Adrenal gland (tissue), 12 donors: ENCODE data around the gene UAP1. TPM values are rescaled to one million over a fixed set of nuclear protein-coding genes. Genes with fewer than 3 reads are reported as not detected.

ENCODE experiments used
- DNase-seq, 7 donors: peaks; one replicate each; pipeline ENCODE4 v3.0.0-alpha.2; 2019 to 2020
- H3K27ac ChIP-seq, 5 donors: fragments of 200-600 bp; sonication (generic) in 4 of 5; 1 replicate in 3 of 5; 2 replicates in 2 of 5; pipeline versions ENCODE4 v1.5.1 to v1.8.0; 2016 to 2020; ENCODE audit warnings: mild to moderate bottlenecking in 1 of 5
- H3K27me3 ChIP-seq: fragments of 200-600 bp; 2 replicates; pipeline ENCODE4 v1.8.0; 2021
- H3K36me3 ChIP-seq, 2 donors: fragments of 200-600 bp; replicated peaks in 1 of 2; 1 replicate in 1 of 2; 2 replicates in 1 of 2; pipeline versions ENCODE4 v1.5.1 to v1.8.0; 2018 to 2022
- H3K4me1 ChIP-seq, 2 donors: fragments of 200-600 bp; replicated peaks in 1 of 2; 1 replicate in 1 of 2; 2 replicates in 1 of 2; pipeline versions ENCODE4 v1.5.1 to v1.8.0; 2018 to 2021
- H3K4me3 ChIP-seq, 4 donors: fragments of 200-600 bp; sonication (generic) in 3 of 4; one replicate each; pipeline ENCODE4 v1.5.1; 2016 to 2018
- H3K9me3 ChIP-seq, 3 donors: fragments of 200-600 bp; sonication (generic) in 1 of 3; replicated peaks in 1 of 3; 1 replicate in 2 of 3; 2 replicates in 1 of 3; pipeline versions ENCODE4 v1.5.1 to v1.8.0; 2016 to 2021
- POLR2A ChIP-seq, 2 donors: fragments of 450-650 bp; IDR thresholded peaks; one replicate each; pipeline ENCODE4 v1.6.1; 2017; ENCODE audit warnings: antibody characterized with exemption in 2 of 2, mild to moderate bottlenecking in 2 of 2, moderate library complexity in 1 of 2
- WGBS, 4 donors: extraction: QIAGEN DNeasy Blood & Tissue Kit in 2 of 4; methylation state at CpG; one replicate each; pipeline versions ENCODE4 v1.1.5 to v1.1.7; 2013 to 2017; 5-methylcytosine and 5-hydroxymethylcytosine counted together
- intact Hi-C, 2 donors: fragments of 100-400 bp; cut with DNase I; formaldehyde crosslinking; loops; one replicate each; pipeline versions ENCODE4 v1.14.1 to v1.15.0; 2022 to 2023
- polyA plus RNA-seq, 3 donors: library from polyadenylated mRNA; stranded (reverse); fragments of 200-250 nt in 2 of 3; fragments of 350-450 nt in 1 of 3; fragmentation: Illumina TruSeq in 1 of 3; extraction: RNeasy Lipid Tissue Mini Kit (QIAGEN cat#74804) in 1 of 3; gene quantifications; one replicate each; pipeline ENCODE4 v1.2.3, GENCODE V29; 2013 to 2014
- total RNA-seq, 9 donors: library from RNA; depleted of rRNA in 4 of 9; stranded (reverse); fragments of >200 nt in 4 of 9; fragments of 120-200 nt in 1 of 9; fragmentation: NEBNext Ultra II Directional in 1 of 9; extraction: Animal tissue kit (Norgen Biotek cat#: 25700) in 1 of 9; gene quantifications; one replicate each; pipeline versions ENCODE4 v1.1.0 to v1.2.4, GENCODE V29; 2013 to 2023
- TF ChIP-seq, protein P1 (sequence below), 6 experiments: fragments of 450-650 bp in 4 of 6; fragments of 200-600 bp in 2 of 6; sonication (generic) in 1 of 6; IDR thresholded peaks; 1 replicate in 5 of 6; 2 replicates in 1 of 6; pipeline versions ENCODE4 v1.5.1 to v1.8.0; 2016 to 2021; ENCODE audit warnings: antibody characterized with exemption in 6 of 6, mild to moderate bottlenecking in 2 of 6, moderate library complexity in 1 of 6
- donor health status: healthy with polysubstance abuse.
- donor health status: Bipolar disorder and iron deficiency.
- donor health status: DM: yes; HTN: yes; CAD: no.
- donor health status: DM: no; HTN: no; CAD: no.
- donor health status: DM: no; HTN: no; CAD: no.
- donor health status: DM: yes; HTN: yes; CAD: no.

UAP1 gene
- total and polyA plus RNA-seq, 12 donors = 43.6 to 119 (median 73.3) TPM

DNA sequence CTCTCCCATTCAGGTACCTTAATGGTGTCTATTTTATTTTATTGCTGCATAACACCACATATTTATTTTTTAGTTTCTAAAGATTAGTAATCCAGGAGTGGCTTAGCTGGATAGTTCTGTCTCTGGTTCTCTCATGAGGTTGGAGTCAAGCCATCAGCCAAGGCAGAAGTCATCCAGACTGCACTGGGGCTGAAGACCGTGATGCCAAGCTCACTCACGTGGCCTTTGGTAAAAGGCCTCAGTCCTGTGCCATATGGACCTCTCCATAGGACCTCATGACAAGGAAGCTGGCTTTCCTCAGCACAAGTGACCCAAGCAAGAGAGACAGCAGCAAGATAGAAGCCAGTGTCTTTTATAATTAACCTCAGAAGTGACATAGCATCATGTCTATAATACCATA lies 47.8 kb downstream of the UAP1 start:
- Histone ChIP-seq H3K27me3 (no peaks in the 10 kb centered on the region), H3K4me1 (peaks cover 17 to 32% of the 10 kb centered on the region in 2 donors), H3K36me3 (no peaks in the 10 kb centered on the region), H3K4me3 (no peak overlapping the region), H3K27ac (no peak overlapping the region), H3K9me3 (no peaks in the 10 kb centered on the region)
- TF ChIP-seq POLR2A (IDR thresholded peaks at IDR 0.05) = no peak
- TF ChIP-seq, protein P1, sequence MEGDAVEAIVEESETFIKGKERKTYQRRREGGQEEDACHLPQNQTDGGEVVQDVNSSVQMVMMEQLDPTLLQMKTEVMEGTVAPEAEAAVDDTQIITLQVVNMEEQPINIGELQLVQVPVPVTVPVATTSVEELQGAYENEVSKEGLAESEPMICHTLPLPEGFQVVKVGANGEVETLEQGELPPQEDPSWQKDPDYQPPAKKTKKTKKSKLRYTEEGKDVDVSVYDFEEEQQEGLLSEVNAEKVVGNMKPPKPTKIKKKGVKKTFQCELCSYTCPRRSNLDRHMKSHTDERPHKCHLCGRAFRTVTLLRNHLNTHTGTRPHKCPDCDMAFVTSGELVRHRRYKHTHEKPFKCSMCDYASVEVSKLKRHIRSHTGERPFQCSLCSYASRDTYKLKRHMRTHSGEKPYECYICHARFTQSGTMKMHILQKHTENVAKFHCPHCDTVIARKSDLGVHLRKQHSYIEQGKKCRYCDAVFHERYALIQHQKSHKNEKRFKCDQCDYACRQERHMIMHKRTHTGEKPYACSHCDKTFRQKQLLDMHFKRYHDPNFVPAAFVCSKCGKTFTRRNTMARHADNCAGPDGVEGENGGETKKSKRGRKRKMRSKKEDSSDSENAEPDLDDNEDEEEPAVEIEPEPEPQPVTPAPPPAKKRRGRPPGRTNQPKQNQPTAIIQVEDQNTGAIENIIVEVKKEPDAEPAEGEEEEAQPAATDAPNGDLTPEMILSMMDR (IDR thresholded peaks at IDR 0.05) = no peak
- intact Hi-C loops = no loop called here
- no peak for DNase-seq
- 81 to 98% (median 91%) methylated on average over 2 of the region's 2 CpGs for WGBS, 4 donors

DNA sequence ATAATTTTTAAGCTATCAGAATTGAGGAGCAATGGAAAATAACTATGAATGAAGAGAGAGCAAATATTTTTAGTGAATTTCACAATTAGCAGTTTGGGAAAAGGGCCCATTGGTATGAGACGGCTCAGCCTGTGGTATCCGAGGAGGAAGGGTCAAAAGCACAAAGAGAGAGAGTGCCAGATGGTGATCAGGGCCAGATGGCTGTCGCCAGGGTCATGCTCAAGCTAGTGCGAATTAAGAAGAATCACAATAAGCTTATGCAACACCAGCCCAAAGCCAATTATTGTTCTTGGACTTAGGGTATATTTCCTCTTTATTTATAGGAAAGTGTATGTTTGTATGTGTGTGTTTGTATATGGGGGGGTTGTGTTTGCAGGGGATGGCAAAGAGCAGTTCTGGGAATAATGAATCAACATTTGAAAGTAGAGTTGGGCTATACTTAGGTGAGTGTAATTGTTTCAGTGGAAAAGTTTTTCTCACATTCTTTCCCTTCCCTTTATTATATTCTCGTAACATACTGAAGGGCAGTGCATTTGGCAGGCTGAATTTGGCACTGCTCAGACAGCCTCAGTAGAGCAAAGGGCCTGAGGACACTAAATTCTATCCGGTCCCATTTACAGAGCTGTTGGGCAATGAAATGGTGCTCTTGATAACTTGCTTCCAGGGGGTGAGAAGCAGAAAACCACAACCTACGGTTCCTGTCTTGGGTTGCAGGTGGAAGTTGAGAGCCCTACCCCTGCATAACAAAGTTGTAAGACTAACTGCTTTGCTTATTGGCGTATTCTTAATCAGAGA lies 51.3 kb downstream of the UAP1 start:
- intact Hi-C loops = loop anchor here in 1 of 2 donors (10.0 kb wide), 1 partner anchor 118 kb away; the partner anchor contains the start of gene UHMK1
- peak in 6 of 7 donors; percentile 73 to 87 (median 82) for DNase-seq
- 39 to 48% (median 44%) methylated on average over 8 of the region's 8 CpGs for WGBS, 4 donors

DNA sequence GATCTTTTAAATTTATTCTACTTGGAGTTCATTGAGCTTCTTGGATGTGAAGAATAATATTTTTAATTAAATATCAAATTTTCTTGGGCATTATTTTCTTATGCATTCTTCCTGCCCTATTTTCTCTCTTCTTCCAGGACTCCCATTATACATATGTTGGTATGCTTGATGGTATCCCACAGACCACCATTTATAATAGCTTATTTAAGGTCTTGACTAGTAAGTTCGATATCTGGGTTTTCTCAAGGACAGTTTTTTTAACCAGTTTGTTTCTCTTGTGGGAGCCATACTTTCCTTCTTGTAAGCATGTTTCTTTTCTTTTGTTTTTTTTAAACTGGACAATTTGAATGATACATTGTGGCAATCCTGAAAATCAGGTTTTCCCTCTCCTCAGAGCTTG lies 55.3 kb downstream of the UAP1 start:
- TF ChIP-seq, protein P1 (IDR thresholded peaks at IDR 0.05) = no peak
- no peak for TF ChIP-seq POLR2A (IDR thresholded peaks at IDR 0.05)
- Histone ChIP-seq H3K9me3 (peaks cover 0 to 5% (median 0%) of the 10 kb centered on the region in 3 donors), H3K4me1 (peaks cover 17 to 22% of the 10 kb centered on the region in 2 donors), H3K27me3 (no peaks in the 10 kb centered on the region), H3K4me3 (no peak overlapping the region), H3K27ac (no peak overlapping the region), H3K36me3 (no peaks in the 10 kb centered on the region)
- no peak for DNase-seq
- WGBS, 4 donors = 48 to 65% (median 50%) methylated on average over 1 of the region's 1 CpG
- intact Hi-C loops = loop anchor here in 1 of 2 donors (10.0 kb wide), 1 partner anchor 122 kb away; the partner anchor contains the start of gene UHMK1

More for the DNA sequence above, 51.3 kb downstream of the UAP1 start:
- no peaks in the 10 kb centered on the region for H3K27me3 ChIP-seq
- H3K36me3 ChIP-seq = no peaks in the 10 kb centered on the region
- H3K4me1 ChIP-seq = peaks cover 17 to 23% of the 10 kb centered on the region in 2 donors
- peaks cover 0 to 5% (median 0%) of the 10 kb centered on the region in 3 donors for H3K9me3 ChIP-seq
- no peak overlapping the region for H3K4me3 ChIP-seq
- TF ChIP-seq, protein P1 (IDR thresholded peaks at IDR 0.05) = no peak
- no peak for TF ChIP-seq POLR2A (IDR thresholded peaks at IDR 0.05)
- peak overlapping the region; percentile 73 to 89 (median 80) for H3K27ac ChIP-seq

DNA sequence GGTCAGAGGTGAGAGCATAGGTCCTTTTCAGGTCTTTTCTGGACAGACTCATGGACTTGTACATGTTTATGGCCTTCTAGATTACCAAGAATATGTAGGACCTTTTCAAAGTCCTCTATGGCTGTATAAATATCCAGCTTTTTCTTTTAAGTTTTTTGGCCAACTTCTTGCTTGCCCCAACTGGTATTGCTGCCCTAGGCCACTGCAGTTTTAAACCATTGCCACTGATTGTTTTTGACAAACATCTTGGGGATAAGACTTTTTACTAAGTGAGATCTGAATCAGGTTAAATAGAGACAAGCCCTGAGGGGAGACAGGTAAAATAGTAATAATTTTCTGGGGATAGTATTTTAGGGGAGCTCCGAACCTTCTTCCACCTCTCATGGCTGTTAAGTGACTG lies 56.0 kb downstream of the UAP1 start:
- H3K27ac ChIP-seq = no peak overlapping the region
- TF ChIP-seq, protein P1 (IDR thresholded peaks at IDR 0.05) = no peak
- TF ChIP-seq POLR2A (IDR thresholded peaks at IDR 0.05) = no peak
- intact Hi-C loops = loop anchor here in 1 of 2 donors (10.0 kb wide), 1 partner anchor 123 kb away; the partner anchor contains the start of gene UHMK1
- no peaks in the 10 kb centered on the region for H3K27me3 ChIP-seq
- no peak for DNase-seq
- no peaks in the 10 kb centered on the region for H3K36me3 ChIP-seq
- WGBS, 4 donors = 89 to 100% (median 94%) methylated on average over 1 of the region's 1 CpG
- no peak overlapping the region for H3K4me3 ChIP-seq
- H3K9me3 ChIP-seq = peaks cover 0 to 5% (median 0%) of the 10 kb centered on the region in 3 donors
- peaks cover 14 to 16% of the 10 kb centered on the region in 2 donors for H3K4me1 ChIP-seq
